A549 (cell line): Measurements from ENCODE around the gene COPB2. TPM values are rescaled to one million over a fixed set of nuclear protein-coding genes. Genes with fewer than 3 reads are reported as not detected.

Experiments
- ATAC-seq, 2 experiments: fragments of 200-7000 bp in 1 of 2; fragments of >200 bp in 1 of 2; cut with Nextera tagmentation in 1 of 2; cut with Tn5 transposase in 1 of 2; 3 replicates each; pipeline versions ENCODE4 v1.8.0 to v1.9.1; 2018 to 2020; ENCODE audit warnings: mild to moderate bottlenecking in 1 of 2, moderate library complexity in 1 of 2
- CTCF ChIA-PET: fragments of 300-600 bp; sonication (Branson Sonifier 250); formaldehyde crosslinking; extraction: SDS; loops from one replicate; lab custom pipeline; 2021; ENCODE audit warnings: antibody characterized with exemption, inconsistent platforms; lab: Yijun Ruan, JAX
- POLR2A ChIA-PET: fragments of 350-600 bp; formaldehyde crosslinking; extraction: SDS; loops from one replicate; lab custom pipeline; 2021; ENCODE audit warnings: antibody characterized with exemption, inconsistent platforms; lab: Yijun Ruan, JAX
- DNase-seq, 2 experiments: peaks; one replicate each; pipeline versions ENCODE4 v3.0.0 to v3.0.0-alpha.2; 2011 to 2016; ENCODE audit warnings: low read depth in 1 of 2, low spot score in 1 of 2
- FAIRE-seq: peaks from 2 replicates; lab custom pipeline; 2011; peaks lifted over from hg19 to GRCh38; lab: Jason Lieb, UNC
- H3K27ac ChIP-seq, 2 experiments: fragments of >200 bp; sonication (Bioruptor Twin); formaldehyde crosslinking; 3 replicates each; pipeline ENCODE4 v1.5.1; 2016 to 2017
- H3K4me1 ChIP-seq: fragments of >200 bp; sonication (Bioruptor Twin); formaldehyde crosslinking; 3 replicates; pipeline ENCODE4 v1.6.1; 2016
- H3K4me2 ChIP-seq: fragments of >200 bp; sonication (Bioruptor Twin); formaldehyde crosslinking; 3 replicates; pipeline ENCODE4 v1.6.1; 2016
- H3K4me3 ChIP-seq: fragments of >200 bp; sonication (Bioruptor Twin); formaldehyde crosslinking; 3 replicates; pipeline ENCODE4 v1.5.1; 2016
- H3K9me3 ChIP-seq: fragments of >200 bp; sonication (Bioruptor Twin); formaldehyde crosslinking; 3 replicates; pipeline ENCODE4 v1.6.1; 2016
- BCL3 ChIP-seq: fragments of >200 bp; sonication (Bioruptor Twin); formaldehyde crosslinking; IDR thresholded peaks from 3 replicates; pipeline ENCODE4 v1.6.1; 2016
- BHLHE40 ChIP-seq: IDR thresholded peaks from 2 replicates; pipeline ENCODE4 v1.6.1; 2012; ENCODE audit warnings: low read depth, low read length, inconsistent platforms
- CBX2 ChIP-seq: fragments of 200-600 bp; sonication (generic); IDR thresholded peaks from 2 replicates; pipeline ENCODE4 v1.6.1; 2016; ENCODE audit warnings: low read depth, mild to moderate bottlenecking, borderline replicate concordance
- CBX8 ChIP-seq: fragments of 200-600 bp; sonication (generic); IDR thresholded peaks from 2 replicates; pipeline ENCODE4 v1.6.1; 2016
- CTCF ChIP-seq: fragments of >200 bp; sonication (Bioruptor Twin); formaldehyde crosslinking; IDR thresholded peaks from 3 replicates; pipeline ENCODE4 v1.5.1; 2016
- E2F6 ChIP-seq: IDR thresholded peaks from 2 replicates; pipeline ENCODE4 v1.6.1; 2012; ENCODE audit warnings: low read depth, borderline replicate concordance
- EHMT2 ChIP-seq: fragments of 200-600 bp; sonication (generic); IDR thresholded peaks from 2 replicates; pipeline ENCODE4 v1.6.1; 2016; ENCODE audit warnings: antibody characterized with exemption, low read depth, mild to moderate bottlenecking, moderate library complexity
- EP300 ChIP-seq, 2 experiments: fragments of >200 bp; sonication (Bioruptor Twin); formaldehyde crosslinking; IDR thresholded peaks; 2 replicates in 1 of 2; 3 replicates in 1 of 2; pipeline ENCODE4 v1.6.1; 2016 to 2017
- FOSB ChIP-seq: fragments of 250-450 bp; sonication (Bioruptor Pico); IDR thresholded peaks from 2 replicates; pipeline ENCODE4 v1.5.0; 2020; ENCODE audit warnings: mild to moderate bottlenecking, moderate library complexity
- GATA3 ChIP-seq: IDR thresholded peaks from 2 replicates; pipeline ENCODE4 v1.6.1; 2012; ENCODE audit warnings: borderline replicate concordance
- HDAC2 ChIP-seq: fragments of 200-600 bp; sonication (generic); IDR thresholded peaks from 2 replicates; pipeline ENCODE4 v1.6.1; 2016
- HEYL ChIP-seq: fragments of 250-450 bp; sonication (Bioruptor Pico); IDR thresholded peaks from 2 replicates; pipeline ENCODE4 v1.8.0; 2021; ENCODE audit warnings: mild to moderate bottlenecking, moderate library complexity
- HOXA7 ChIP-seq: fragments of 250-450 bp; sonication (Bioruptor Pico); IDR thresholded peaks from 2 replicates; pipeline ENCODE4 v1.5.0; 2020; ENCODE audit warnings: mild to moderate bottlenecking, moderate library complexity
- HOXB13 ChIP-seq: fragments of 250-450 bp; sonication (Bioruptor Pico); IDR thresholded peaks from 2 replicates; pipeline ENCODE4 v1.5.0; 2020; ENCODE audit warnings: low read depth, mild to moderate bottlenecking, moderate library complexity
- JUNB ChIP-seq: fragments of >200 bp; sonication (Bioruptor Twin); formaldehyde crosslinking; IDR thresholded peaks from 2 replicates; pipeline ENCODE4 v1.6.1; 2016
- KDM1A ChIP-seq: fragments of 200-600 bp; sonication (generic); IDR thresholded peaks from 2 replicates; pipeline ENCODE4 v1.6.1; 2016; ENCODE audit warnings: low read depth, mild to moderate bottlenecking
- MAFK ChIP-seq: fragments of 450-650 bp; IDR thresholded peaks from 2 replicates; pipeline ENCODE4 v1.6.1; 2014; ENCODE audit not compliant: partially characterized antibody
- NR3C1 ChIP-seq: fragments of >200 bp; sonication (Bioruptor Twin); formaldehyde crosslinking; IDR thresholded peaks from 3 replicates; pipeline ENCODE4 v1.6.1; 2017
- POLR2A ChIP-seq: IDR thresholded peaks from 2 replicates; pipeline ENCODE4 v1.6.1; 2012; ENCODE audit warnings: mild to moderate bottlenecking, low read length
- POLR2AphosphoS2 ChIP-seq: conservative IDR thresholded peaks from 2 replicates; pipeline ENCODE4 v1.6.1; 2012; ENCODE audit warnings: low read length, improper control_type of control experiment, inconsistent platforms
- RARB ChIP-seq: fragments of 250-450 bp; sonication (Bioruptor Pico); IDR thresholded peaks from 2 replicates; pipeline ENCODE4 v1.8.0; 2021; ENCODE audit warnings: mild to moderate bottlenecking, moderate library complexity
- RNF2 ChIP-seq: fragments of 200-600 bp; sonication (generic); IDR thresholded peaks from 2 replicates; pipeline ENCODE4 v1.6.1; 2016; ENCODE audit warnings: low read depth, mild to moderate bottlenecking, antibody characterized with exemption, moderate library complexity, borderline replicate concordance
- SMC3 ChIP-seq: fragments of >200 bp; sonication (Bioruptor Twin); formaldehyde crosslinking; IDR thresholded peaks from 3 replicates; pipeline ENCODE4 v1.6.1; 2018; ENCODE audit warnings: inconsistent platforms
- ZNF302 ChIP-seq: fragments of 250-450 bp; sonication (Bioruptor Pico); IDR thresholded peaks from 2 replicates; pipeline ENCODE4 v1.9.0; 2021; ENCODE audit warnings: inconsistent platforms, mild to moderate bottlenecking, moderate library complexity
- WGBS: methylation state at CpG from one replicate; pipeline ENCODE4 v1.1.6; 2017; ENCODE audit errors: missing lambda C conversion rate; 5-methylcytosine and 5-hydroxymethylcytosine counted together
- polyA plus RNA-seq, 4 experiments: library from polyadenylated mRNA; depleted of rRNA in 3 of 4; stranded (reverse); fragments of >200 nt; fragmentation: RNase III in 1 of 4; extraction: RNeasy Plus Mini Kit Qiagen cat#74134 plus additional on column Dnase treatment in 1 of 4; gene quantifications; 2 replicates in 3 of 4; 3 replicates in 1 of 4; pipeline ENCODE4 v1.2.3, GENCODE V29; 2011 to 2017

The COPB2 gene
- polyA plus RNA-seq, 2 of the 4 experiments (the other 2 are of a cell fraction) = 109 to 124 TPM

- ATAC-seq (no peak), DNase-seq (no peak), FAIRE-seq (no peak)
- Histone ChIP-seq H3K4me3 (no peak overlapping the region), H3K27ac (no peak overlapping the region), H3K4me1 (peaks cover 9% of the 10 kb centered on the region; the same call in 1 of the 3 replicates), H3K4me2 (no peak overlapping the region), H3K9me3 (no peaks in the 10 kb centered on the region)
- CTCF ChIA-PET = interaction anchor here (0.8 to 4.5 kb wide), 6 partner anchors 11 to 406 kb away, joined by 3 to 26 read pairs (median 5); no protein-coding TSS in a partner anchor
- no peak for TF ChIP-seq HEYL
- TF ChIP-seq KDM1A = no peak
- POLR2A ChIA-PET = no interaction called here
Observed at GRCh38 chr3:139342054-139342453, 47.4 kb downstream of the COPB2 start.

- Histone ChIP-seq H3K4me1 (peaks cover 9% of the 10 kb centered on the region; the same call in 1 of the 3 replicates), H3K4me2 (no peak overlapping the region), H3K9me3 (no peaks in the 10 kb centered on the region), H3K27ac (no peak overlapping the region), H3K4me3 (no peak overlapping the region)
- FAIRE-seq = no peak
- no peak for TF ChIP-seq CBX2
- no peak for TF ChIP-seq NR3C1
- TF ChIP-seq FOSB (CRISPR knock-in tag) = no peak
- no peak for TF ChIP-seq POLR2AphosphoS2
- no peak for TF ChIP-seq GATA3
- CTCF ChIA-PET = interaction anchor here (1.2 to 4.5 kb wide), 5 partner anchors 11 to 405 kb away, joined by 3 to 26 read pairs (median 6); no protein-coding TSS in a partner anchor
- no peak for DNase-seq
- POLR2A ChIA-PET = interaction anchor here (0.5 kb wide), 1 partner anchor 405 kb away, joined by 4 read pairs; no protein-coding TSS in a partner anchor
- no peak for ATAC-seq
Observed at GRCh38 chr3:139340784-139341183, 48.7 kb downstream of the COPB2 start.

GRCh38 chr3:139339219-139339906 lies 50.1 kb downstream of the COPB2 start:
- TF ChIP-seq SMC3 (no peak), POLR2A (no peak), HOXA7 (no peak), HOXB13 (CRISPR knock-in tag) (no peak), EHMT2 (no peak), RNF2 (no peak), JUNB (no peak), RARB (CRISPR knock-in tag) (no peak), EP300 (IDR thresholded peaks at IDR 0.05) (no peak), POLR2AphosphoS2 (no peak), BCL3 (no peak), MAFK (no peak), BHLHE40 (no peak), HDAC2 (no peak), ZNF302 (CRISPR knock-in tag) (no peak), CTCF (no peak), E2F6 (no peak), CBX8 (no peak), CBX2 (no peak)
- no peaks in the 10 kb centered on the region for H3K4me1 ChIP-seq
- 46% methylated on average over 3 of the region's 4 CpGs for WGBS
- H3K4me3 ChIP-seq = no peak overlapping the region
- no peak for FAIRE-seq
- H3K4me2 ChIP-seq = no peak overlapping the region
- H3K9me3 ChIP-seq = no peaks in the 10 kb centered on the region
- DNase-seq = no peak
- ATAC-seq = no peak
- POLR2A ChIA-PET = no interaction called here
- H3K27ac ChIP-seq = no peak overlapping the region
- CTCF ChIA-PET = interaction anchor here (1.3 to 4.5 kb wide), 2 partner anchors 10 to 15 kb away, joined by 3 to 26 read pairs; no protein-coding TSS in a partner anchor
